Aorta (tissue), 5 donors: ENCODE data around the gene SLC19A1. TPM values are rescaled to one million over a fixed set of nuclear protein-coding genes. Genes with fewer than 3 reads are reported as not detected.
A peak's percentile ranks its signal among the peaks of the same experiment; 100 is the strongest.

Experiments used
- ATAC-seq: fragments of 200-7000 bp; cut with Tn5 transposase; one replicate; pipeline ENCODE4 v1.9.1; 2022; ENCODE audit warnings: moderate library complexity; ENCODE audit not compliant: low FRiP score
- DNase-seq, 2 donors: peaks; one replicate each; pipeline ENCODE4 v3.0.0-alpha.2; 2020
- H3K27ac ChIP-seq, 2 donors: one replicate each; pipeline ENCODE4 v1.5.1; 2013; ENCODE audit warnings: low read length in 2 of 2, mild to moderate bottlenecking in 2 of 2, moderate library complexity in 2 of 2, control low read depth in 1 of 2, inconsistent platforms in 1 of 2, low read depth in 1 of 2
- H3K27me3 ChIP-seq, 2 donors: one replicate each; pipeline ENCODE4 v1.6.1; 2013; ENCODE audit warnings: control low read depth in 1 of 2, low read length in 1 of 2, mild to moderate bottlenecking in 1 of 2, moderate library complexity in 1 of 2; ENCODE audit not compliant: insufficient read depth in 2 of 2, control insufficient read depth in 1 of 2
- H3K36me3 ChIP-seq, 2 donors: one replicate each; pipeline ENCODE4 v1.6.1; 2013; ENCODE audit warnings: control low read depth in 1 of 2, low read length in 1 of 2, mild to moderate bottlenecking in 1 of 2; ENCODE audit not compliant: insufficient read depth in 2 of 2, control insufficient read depth in 1 of 2
- H3K4me1 ChIP-seq, 2 donors: one replicate each; pipeline ENCODE4 v1.6.1; 2013; ENCODE audit warnings: low read length in 2 of 2, control low read depth in 1 of 2, mild to moderate bottlenecking in 1 of 2, moderate library complexity in 1 of 2; ENCODE audit not compliant: insufficient read depth in 2 of 2, control insufficient read depth in 1 of 2
- H3K4me3 ChIP-seq, 2 donors: one replicate each; pipeline ENCODE4 v1.5.1; 2013; ENCODE audit warnings: low read length in 2 of 2, control low read depth in 1 of 2, mild to moderate bottlenecking in 1 of 2
- H3K9me3 ChIP-seq: one replicate; pipeline ENCODE4 v1.6.1; 2013; ENCODE audit warnings: mild to moderate bottlenecking, low read length; ENCODE audit not compliant: control insufficient read depth
- WGBS, 2 donors: extraction: QIAGEN DNeasy Blood & Tissue Kit; methylation state at CpG; one replicate each; pipeline ENCODE4 v1.1.7; 2013; 5-methylcytosine and 5-hydroxymethylcytosine counted together
- intact Hi-C, 2 donors: fragments of 100-400 bp; cut with DNase I; formaldehyde crosslinking; loops; one replicate each; pipeline versions ENCODE4 v1.14.2 to v1.15.0; 2022
- polyA plus RNA-seq, 2 donors: library from polyadenylated mRNA; stranded (reverse); fragments of 200-250 nt; gene quantifications; one replicate each; pipeline ENCODE4 v1.2.3, GENCODE V29; 2013
- total RNA-seq, 2 donors: library from RNA; stranded (reverse); fragmentation: NEBNext Ultra II Directional; extraction: Animal tissue kit (Norgen Biotek cat#: 25700); gene quantifications; one replicate each; pipeline ENCODE4 v1.2.1, GENCODE V29; 2021
- donor health status: healthy with polysubstance abuse.
- donor health status: Bipolar disorder and iron deficiency.
- donor health status: DM: no; HTN: no; CAD: no.
- donor health status: DM: no; HTN: no; CAD: no.
- donor health status: DM: yes; HTN: yes; CAD: no.

The SLC19A1 gene
- total and polyA plus RNA-seq, 4 donors: 4.5 to 32.5 (median 7.3) TPM

- no peak overlapping the region for H3K4me3 ChIP-seq
- no peaks in the 10 kb centered on the region for H3K4me1 ChIP-seq
- DNase-seq (peak; percentile 41 to 71), ATAC-seq (no peak)
- no peaks in the 10 kb centered on the region for H3K36me3 ChIP-seq
- intact Hi-C loops: no loop called here
- H3K9me3 ChIP-seq: no peaks in the 10 kb centered on the region
- no peaks in the 10 kb centered on the region for H3K27me3 ChIP-seq
- H3K27ac ChIP-seq: no peak overlapping the region
- WGBS, 2 donors: 87 to 88% methylated on average over 17 of the region's 17 CpGs
These were observed 3.0 kb downstream of the SLC19A1 start for GRCh38 chr21:45539046-45539795.

- Histone ChIP-seq H3K27ac (no peak overlapping the region), H3K4me1 (no peaks in the 10 kb centered on the region), H3K9me3 (no peaks in the 10 kb centered on the region), H3K27me3 (no peaks in the 10 kb centered on the region), H3K36me3 (no peaks in the 10 kb centered on the region), H3K4me3 (no peak overlapping the region)
- ATAC-seq (no peak), DNase-seq (peak; percentile 44 to 73)
- intact Hi-C loops: no loop called here
- WGBS, 2 donors: 95 to 96% methylated on average over 31 of the region's 31 CpGs
These were observed 3.7 kb downstream of the SLC19A1 start for GRCh38 chr21:45538381-45539045.

- H3K27ac ChIP-seq: no peak overlapping the region
- no peak for ATAC-seq
- no peaks in the 10 kb centered on the region for H3K36me3 ChIP-seq
- H3K4me1 ChIP-seq: no peaks in the 10 kb centered on the region
- 90 to 93% methylated on average over 27 of the region's 27 CpGs for WGBS, 2 donors
- peak; percentile 31 to 49 for DNase-seq
- H3K27me3 ChIP-seq: no peaks in the 10 kb centered on the region
- no peak overlapping the region for H3K4me3 ChIP-seq
- no peaks in the 10 kb centered on the region for H3K9me3 ChIP-seq
- intact Hi-C loops: no loop called here
These were observed 4.4 kb downstream of the SLC19A1 start for GRCh38 chr21:45537746-45538291.

- H3K27me3 ChIP-seq: no peaks in the 10 kb centered on the region
- no peaks in the 10 kb centered on the region for H3K36me3 ChIP-seq
- H3K27ac ChIP-seq: no peak overlapping the region
- intact Hi-C loops: no loop called here
- no peaks in the 10 kb centered on the region for H3K4me1 ChIP-seq
- H3K4me3 ChIP-seq: no peak overlapping the region
- ATAC-seq (no peak), DNase-seq (peak; percentile 54 to 64)
- 93 to 94% methylated on average over 36 to 37 of the region's 37 CpGs for WGBS, 2 donors
- H3K9me3 ChIP-seq: no peaks in the 10 kb centered on the region
These were observed 5.0 kb downstream of the SLC19A1 start for GRCh38 chr21:45537111-45537745.

GRCh38 chr21:45536301-45537081 lies 5.7 kb downstream of the SLC19A1 start:
- ATAC-seq: no peak
- intact Hi-C loops: no loop called here
- no peaks in the 10 kb centered on the region for H3K4me1 ChIP-seq
- H3K36me3 ChIP-seq: no peaks in the 10 kb centered on the region
- H3K27ac ChIP-seq: no peak overlapping the region
- no peaks in the 10 kb centered on the region for H3K27me3 ChIP-seq
- H3K4me3 ChIP-seq: no peak overlapping the region
- WGBS, 2 donors: 91 to 92% methylated on average over 31 of the region's 31 CpGs
- DNase-seq: peak; percentile 45 to 68
- no peaks in the 10 kb centered on the region for H3K9me3 ChIP-seq

GRCh38 chr21:45535341-45536081 lies 6.7 kb downstream of the SLC19A1 start:
- no peaks in the 10 kb centered on the region for H3K9me3 ChIP-seq
- DNase-seq (peak; percentile 71 to 75), ATAC-seq (no peak)
- no peaks in the 10 kb centered on the region for H3K36me3 ChIP-seq
- 88 to 90% methylated on average over 34 of the region's 34 CpGs for WGBS, 2 donors
- intact Hi-C loops: no loop called here
- no peaks in the 10 kb centered on the region for H3K4me1 ChIP-seq
- no peak overlapping the region for H3K4me3 ChIP-seq
- no peak overlapping the region for H3K27ac ChIP-seq
- no peaks in the 10 kb centered on the region for H3K27me3 ChIP-seq

- 58 to 68% methylated on average over 26 to 28 of the region's 28 CpGs for WGBS, 2 donors
- no peak overlapping the region for H3K4me3 ChIP-seq
- peak; percentile 52 to 73 for DNase-seq
- intact Hi-C loops: no loop called here
- no peaks in the 10 kb centered on the region for H3K4me1 ChIP-seq
- no peak for ATAC-seq
- H3K36me3 ChIP-seq: no peaks in the 10 kb centered on the region
- no peak overlapping the region for H3K27ac ChIP-seq
- H3K27me3 ChIP-seq: no peaks in the 10 kb centered on the region
- no peaks in the 10 kb centered on the region for H3K9me3 ChIP-seq
These were observed 7.5 kb downstream of the SLC19A1 start for GRCh38 chr21:45534636-45535331.
